Activated CD4-positive, alpha-beta T cell treated with anti-CD3 and anti-CD28 coated beads, Interleukin-2, amount 10 ng/mL, durations not matched to agents 7 days and 5 days (primary cell): ENCODE results near the gene TACC2. TPM values are rescaled to one million over a fixed set of nuclear protein-coding genes. Genes with fewer than 3 reads are reported as not detected.
"Not testable (repeated sequence)": the region's sequence is repeated elsewhere in the genome, so short reads cannot be mapped to it uniquely, and the experiment has no call there.

Experiments
- CTCF ChIA-PET: fragments of 350-600 bp; sonication (Branson Sonifier 250); formaldehyde crosslinking; loops from one replicate; lab custom pipeline; 2021; ENCODE audit warnings: antibody characterized with exemption; lab: Charles Lee
- POLR2A ChIA-PET: fragments of 350-600 bp; sonication (Branson Sonifier 250); formaldehyde crosslinking; loops from one replicate; lab custom pipeline; 2021; ENCODE audit warnings: antibody characterized with exemption; lab: Charles Lee
- DNase-seq: peaks from one replicate; pipeline ENCODE4 v3.0.0-alpha.2; 2020
- H3K27ac Mint-ChIP-seq: one replicate; pipeline ENCODE4 v1.8.0; 2021; ENCODE audit warnings: mild to moderate bottlenecking, moderate library complexity, mixed read lengths
- H3K27me3 Mint-ChIP-seq: one replicate; pipeline ENCODE4 v1.8.0; 2021; ENCODE audit warnings: mixed read lengths
- H3K36me3 Mint-ChIP-seq: one replicate; pipeline ENCODE4 v1.8.0; 2021; ENCODE audit warnings: low read depth, mixed read lengths
- H3K4me1 Mint-ChIP-seq: one replicate; pipeline ENCODE4 v1.8.0; 2021; ENCODE audit warnings: mixed read lengths
- H3K4me3 Mint-ChIP-seq: one replicate; pipeline ENCODE4 v1.8.0; 2021; ENCODE audit warnings: mild to moderate bottlenecking, moderate library complexity, mixed read lengths
- H3K9me3 Mint-ChIP-seq: one replicate; pipeline ENCODE4 v1.8.0; 2021; ENCODE audit warnings: mixed read lengths
- total RNA-seq, 2 experiments: library from RNA; stranded (reverse); gene quantifications; one replicate each; pipeline ENCODE4 v1.2.3, GENCODE V29; 2021

Gene TACC2
- total RNA-seq, 2 experiments from 2014 or later, result not detected

DNA sequence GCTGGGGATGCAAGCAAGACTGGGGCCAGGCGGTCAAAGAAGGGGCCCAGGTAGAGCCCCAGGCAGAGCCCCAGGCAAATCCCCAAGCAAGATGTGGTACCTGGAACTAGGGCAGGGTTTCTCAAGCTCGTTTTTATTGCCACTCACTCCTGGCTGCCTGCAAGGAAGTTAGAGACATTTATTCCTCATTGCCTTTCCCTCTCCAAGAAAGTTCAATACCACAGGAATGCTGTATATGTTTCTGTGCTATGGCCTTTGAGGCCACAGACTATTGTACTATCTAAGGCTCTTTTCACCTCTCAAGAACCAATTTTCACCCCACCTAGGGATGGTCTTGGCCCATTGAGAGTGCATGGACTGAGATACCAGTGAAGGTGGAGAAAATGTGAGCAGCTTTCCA lies 71.3 kb downstream of the TACC2 start:
- H3K4me3 Mint-ChIP-seq, result no peak overlapping the region
- H3K36me3 Mint-ChIP-seq, result no peaks in the 10 kb centered on the region
- CTCF ChIA-PET, result no interaction called here
- no peaks in the 10 kb centered on the region for H3K27me3 Mint-ChIP-seq
- H3K9me3 Mint-ChIP-seq, result no peaks in the 10 kb centered on the region
- H3K4me1 Mint-ChIP-seq, result no peaks in the 10 kb centered on the region
- H3K27ac Mint-ChIP-seq, result no peak overlapping the region
- DNase-seq, result no peak
- POLR2A ChIA-PET, result no interaction called here

DNA sequence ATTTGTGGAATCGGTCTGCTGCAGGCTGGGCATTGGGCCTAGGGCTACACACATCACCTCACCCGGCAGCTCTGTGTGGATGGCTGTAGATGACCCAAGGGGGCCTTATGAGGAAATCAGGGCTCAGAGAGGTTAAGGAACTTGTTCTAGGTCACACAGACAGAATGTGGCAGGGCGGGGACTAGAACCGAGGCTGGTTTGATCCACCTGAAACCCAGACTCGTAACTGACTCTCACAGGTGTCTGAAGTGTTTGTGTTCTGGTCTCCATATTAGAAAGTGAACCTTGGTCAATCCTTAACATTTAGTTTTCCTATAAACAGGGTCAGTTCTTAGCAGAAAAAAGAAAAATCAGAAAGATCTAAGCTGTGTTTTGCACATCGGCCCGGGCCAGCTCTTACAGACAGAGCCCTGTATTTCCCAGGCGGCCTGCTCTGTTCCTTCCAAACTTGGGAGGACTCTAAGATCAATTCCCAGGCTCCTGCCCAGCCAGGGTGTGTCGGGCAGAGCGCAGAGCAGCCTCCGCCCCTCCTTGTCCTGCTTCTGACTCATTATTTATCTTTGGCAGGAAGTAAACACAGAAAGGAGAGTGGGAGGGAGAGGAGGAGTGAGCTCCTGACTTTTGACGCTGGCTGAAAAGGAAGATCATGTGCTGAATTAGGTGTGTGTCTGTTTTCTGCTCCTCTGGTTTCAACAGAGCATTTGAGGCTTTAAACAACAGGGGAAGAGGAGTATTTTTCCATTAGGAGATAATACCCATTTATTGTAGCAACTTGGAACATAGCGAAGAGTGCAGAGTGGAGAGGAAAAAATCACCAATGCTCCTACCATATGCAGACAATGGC lies 74.1 kb downstream of the TACC2 start:
- H3K36me3 Mint-ChIP-seq, result no peaks in the 10 kb centered on the region
- no peak overlapping the region for H3K4me3 Mint-ChIP-seq
- no peaks in the 10 kb centered on the region for H3K27me3 Mint-ChIP-seq
- no peaks in the 10 kb centered on the region for H3K4me1 Mint-ChIP-seq
- POLR2A ChIA-PET, result no interaction called here
- CTCF ChIA-PET, result no interaction called here
- DNase-seq, result no peak
- no peak overlapping the region for H3K27ac Mint-ChIP-seq
- H3K9me3 Mint-ChIP-seq, result no peaks in the 10 kb centered on the region

DNA sequence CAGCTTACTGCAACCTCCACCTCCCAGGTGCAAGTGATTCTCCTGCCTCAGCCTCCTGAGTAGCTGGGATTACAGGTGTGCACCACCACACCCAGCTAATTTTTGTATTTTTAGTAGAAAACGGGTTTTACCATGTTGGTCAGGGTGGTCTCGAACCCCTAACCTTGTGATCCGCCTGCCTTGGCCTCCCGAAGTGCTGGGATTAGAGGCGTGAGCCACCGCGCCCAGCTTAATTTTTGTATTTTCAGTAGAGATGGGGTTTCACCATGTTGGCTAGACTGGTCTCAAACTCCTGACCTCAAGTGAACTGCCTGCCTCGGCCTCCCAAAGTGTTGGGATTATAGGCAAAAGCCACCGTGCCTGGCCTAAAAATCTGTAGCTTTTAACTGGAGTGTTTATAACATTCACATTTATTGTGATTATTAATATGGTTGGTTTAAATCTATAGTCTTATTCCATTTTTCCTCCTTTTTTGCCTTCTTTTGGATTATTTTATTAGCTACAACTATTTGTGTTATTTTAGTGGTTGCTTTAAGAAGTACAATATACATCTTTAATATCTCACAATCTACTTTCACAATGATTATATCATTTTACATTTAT lies 77.5 kb downstream of the TACC2 start:
- POLR2A ChIA-PET, DNase-seq, H3K4me1 Mint-ChIP-seq, H3K4me3 Mint-ChIP-seq, CTCF ChIA-PET, H3K27ac Mint-ChIP-seq, H3K27me3 Mint-ChIP-seq, H3K36me3 Mint-ChIP-seq, H3K9me3 Mint-ChIP-seq: not testable (repeated sequence)

DNA sequence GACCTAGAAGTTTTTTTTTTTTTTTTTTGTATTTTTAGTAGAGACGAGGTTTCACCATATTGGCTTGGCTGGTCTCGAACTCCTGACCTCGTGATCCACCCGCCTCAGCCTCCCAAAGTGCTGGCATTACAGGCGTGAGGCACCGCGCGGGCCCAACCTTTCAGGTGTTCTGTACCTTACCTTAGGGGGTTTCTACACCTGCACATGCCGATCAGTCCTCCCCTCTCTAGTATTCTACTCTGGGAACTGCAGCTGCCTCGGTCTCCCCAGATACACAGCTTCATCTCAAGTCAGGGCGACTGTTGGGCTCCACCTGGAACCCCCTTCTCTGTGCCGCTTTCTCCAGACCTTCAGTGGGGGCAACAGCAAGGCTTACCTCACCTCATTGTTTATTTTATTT lies 79.9 kb downstream of the TACC2 start:
- H3K9me3 Mint-ChIP-seq, result no peaks in the 10 kb centered on the region
- H3K36me3 Mint-ChIP-seq, result no peaks in the 10 kb centered on the region
- H3K27ac Mint-ChIP-seq, result no peak overlapping the region
- H3K4me3 Mint-ChIP-seq, result no peak overlapping the region
- no peaks in the 10 kb centered on the region for H3K4me1 Mint-ChIP-seq
- no peaks in the 10 kb centered on the region for H3K27me3 Mint-ChIP-seq
- CTCF ChIA-PET, result no interaction called here
- POLR2A ChIA-PET, result no interaction called here
- DNase-seq, result no peak

DNA sequence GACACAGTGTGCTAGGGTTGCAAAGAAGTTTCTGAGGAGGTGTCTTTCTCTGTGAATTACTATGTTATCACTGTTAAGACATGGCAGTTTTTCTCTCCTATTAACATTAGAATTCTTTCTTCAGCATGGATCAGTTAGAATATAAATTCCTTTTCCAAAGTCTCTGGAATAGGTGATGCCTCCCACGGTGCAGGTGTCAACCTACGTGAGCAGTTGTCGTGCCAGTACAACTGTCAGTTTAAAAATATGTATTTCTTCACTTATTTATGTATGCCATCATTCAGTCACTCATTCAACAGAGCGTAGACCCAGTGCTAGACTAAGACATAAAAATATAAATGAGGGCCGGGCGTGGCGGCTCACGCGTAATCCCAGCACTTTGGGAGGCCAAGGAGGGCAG lies 83.5 kb downstream of the TACC2 start:
- Mint-ChIP-seq H3K36me3 (no peaks in the 10 kb centered on the region), H3K9me3 (no peaks in the 10 kb centered on the region), H3K27me3 (no peaks in the 10 kb centered on the region), H3K27ac (no peak overlapping the region), H3K4me1 (no peaks in the 10 kb centered on the region), H3K4me3 (no peak overlapping the region)
- no peak for DNase-seq
- ChIA-PET CTCF (interaction anchor here (0.6 kb wide), 1 partner anchor 115 kb away, joined by 3 read pairs; no protein-coding TSS in a partner anchor), POLR2A (no interaction called here)

DNA sequence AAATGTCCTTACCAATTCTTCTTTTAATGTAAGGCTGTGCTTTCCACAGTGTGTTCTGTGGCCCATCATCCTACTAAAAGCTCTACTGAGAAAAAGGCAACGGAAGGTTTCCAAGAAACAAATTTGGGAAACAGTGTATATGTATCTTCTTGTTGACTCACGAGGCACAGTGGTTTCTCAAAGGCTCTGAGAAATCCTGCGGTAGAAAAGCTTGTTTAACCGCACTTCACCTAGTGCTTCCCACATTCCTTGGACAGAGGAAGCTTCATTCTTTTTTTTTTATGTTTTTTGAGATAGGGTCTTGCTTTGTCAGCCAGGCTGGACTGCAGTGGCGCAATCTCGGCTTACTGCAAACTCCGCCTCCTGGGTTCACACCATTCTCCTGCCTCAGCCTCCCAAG lies 84.5 kb downstream of the TACC2 start:
- POLR2A ChIA-PET, result no interaction called here
- H3K9me3 Mint-ChIP-seq, result no peaks in the 10 kb centered on the region
- no peaks in the 10 kb centered on the region for H3K36me3 Mint-ChIP-seq
- H3K27me3 Mint-ChIP-seq, result no peaks in the 10 kb centered on the region
- H3K27ac Mint-ChIP-seq, result no peak overlapping the region
- DNase-seq, result no peak
- H3K4me3 Mint-ChIP-seq, result no peak overlapping the region
- no peaks in the 10 kb centered on the region for H3K4me1 Mint-ChIP-seq
- CTCF ChIA-PET, result interaction anchor here (1.1 kb wide), 1 partner anchor 10 kb away, joined by 3 read pairs; no protein-coding TSS in a partner anchor

DNA sequence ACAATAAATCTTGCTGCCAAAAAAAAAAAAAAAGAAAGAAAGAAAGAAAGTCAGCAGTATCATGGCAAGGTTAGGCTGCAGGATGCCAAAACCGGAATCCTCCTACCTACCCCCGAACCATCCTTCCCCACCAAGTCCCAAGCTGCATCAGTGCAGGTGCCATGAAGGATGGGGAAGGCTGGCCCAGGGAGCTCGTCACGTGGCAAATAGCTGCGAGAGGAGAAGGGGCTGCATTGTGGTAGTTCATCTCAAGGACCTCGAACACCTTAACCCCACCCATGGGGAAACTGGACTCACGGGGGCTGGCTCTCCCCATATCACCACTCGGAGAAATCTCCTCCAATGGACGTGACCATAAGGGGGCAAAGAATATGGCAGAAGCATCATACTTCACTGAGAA lies 86.2 kb downstream of the TACC2 start:
- Mint-ChIP-seq H3K27me3 (no peaks in the 10 kb centered on the region), H3K27ac (no peak overlapping the region), H3K9me3 (no peaks in the 10 kb centered on the region), H3K4me3 (no peak overlapping the region), H3K36me3 (no peaks in the 10 kb centered on the region), H3K4me1 (no peaks in the 10 kb centered on the region)
- DNase-seq, result no peak
- POLR2A ChIA-PET, result no interaction called here
- CTCF ChIA-PET, result interaction anchor here (0.6 kb wide), 1 partner anchor 46 kb away, joined by 3 read pairs; no protein-coding TSS in a partner anchor

DNA sequence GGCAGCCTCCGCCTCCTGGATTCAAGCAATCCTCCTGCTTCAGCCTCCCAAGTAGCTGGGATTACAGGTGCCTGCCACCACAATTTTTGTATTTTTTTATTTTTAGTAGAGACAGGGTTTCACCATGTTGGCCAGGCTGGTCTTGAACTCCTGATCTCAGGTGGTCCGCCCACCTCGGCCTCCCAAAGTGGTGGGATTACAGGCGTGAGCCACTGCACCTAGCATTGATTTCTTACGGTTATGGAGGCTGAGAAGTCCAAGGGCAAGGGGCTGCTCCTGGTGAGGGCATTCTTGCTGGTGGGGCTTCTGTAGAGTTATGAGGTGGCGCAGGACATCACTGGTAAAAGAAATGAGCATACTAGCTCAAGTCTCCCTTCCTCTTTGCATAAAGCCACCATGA lies 86.9 kb downstream of the TACC2 start:
- H3K36me3 Mint-ChIP-seq, H3K27me3 Mint-ChIP-seq, H3K4me1 Mint-ChIP-seq, POLR2A ChIA-PET, H3K27ac Mint-ChIP-seq, CTCF ChIA-PET, H3K4me3 Mint-ChIP-seq, DNase-seq, H3K9me3 Mint-ChIP-seq: not testable (repeated sequence)

DNA sequence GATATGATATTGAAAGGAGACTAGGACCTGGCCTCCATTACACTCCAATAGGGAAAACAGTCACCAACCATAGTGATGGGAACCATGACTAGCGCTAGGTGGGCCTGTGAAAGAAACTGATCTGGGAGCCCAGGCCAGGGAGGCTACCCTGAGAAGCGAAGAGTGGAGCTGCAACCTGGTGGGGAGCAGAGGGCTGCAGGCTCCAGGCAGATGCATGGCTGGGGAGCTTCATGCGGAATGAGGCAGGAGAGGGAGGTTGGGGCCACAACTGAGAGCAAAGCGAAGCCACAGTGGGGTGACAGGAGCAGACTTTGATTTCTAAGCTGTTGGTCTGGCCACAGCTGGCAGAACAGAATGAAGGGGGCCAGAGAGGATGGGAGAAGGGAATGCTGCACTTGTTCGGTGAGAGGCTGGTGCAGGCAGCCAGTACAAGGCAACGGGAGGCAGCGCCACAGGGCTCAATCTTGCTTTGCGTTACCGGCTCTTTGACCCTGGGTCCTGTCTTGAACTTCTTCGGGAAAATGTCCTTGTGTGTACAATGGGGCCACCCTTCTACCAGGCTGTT lies 88.4 kb downstream of the TACC2 start:
- ChIA-PET CTCF (no interaction called here), POLR2A (no interaction called here)
- H3K27me3 Mint-ChIP-seq, result no peaks in the 10 kb centered on the region
- H3K27ac Mint-ChIP-seq, result no peak overlapping the region
- H3K9me3 Mint-ChIP-seq, result no peaks in the 10 kb centered on the region
- no peaks in the 10 kb centered on the region for H3K4me1 Mint-ChIP-seq
- H3K4me3 Mint-ChIP-seq, result no peak overlapping the region
- no peaks in the 10 kb centered on the region for H3K36me3 Mint-ChIP-seq
- DNase-seq, result no peak

DNA sequence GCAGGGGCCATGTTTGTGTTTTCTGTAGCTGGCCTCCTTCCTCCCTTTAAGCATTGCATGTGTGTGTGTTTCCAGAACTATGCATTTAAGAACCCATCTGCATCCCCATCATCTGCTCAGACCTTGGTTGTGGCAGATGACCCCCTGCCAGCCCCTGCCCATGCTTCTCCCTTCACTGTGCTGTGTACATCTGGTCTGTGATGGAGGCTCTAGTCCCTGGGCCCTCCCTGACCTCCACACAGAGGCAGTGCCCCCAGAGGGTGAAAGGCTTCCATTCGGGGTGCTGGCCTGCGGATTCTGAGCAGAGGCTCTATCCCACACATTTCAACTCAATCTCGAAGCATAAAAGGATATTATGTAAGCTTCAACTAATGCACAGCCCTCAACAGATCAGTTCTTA lies 89.4 kb downstream of the TACC2 start:
- no peaks in the 10 kb centered on the region for H3K9me3 Mint-ChIP-seq
- no peak overlapping the region for H3K27ac Mint-ChIP-seq
- DNase-seq, result no peak
- CTCF ChIA-PET, result no interaction called here
- POLR2A ChIA-PET, result no interaction called here
- no peaks in the 10 kb centered on the region for H3K36me3 Mint-ChIP-seq
- no peaks in the 10 kb centered on the region for H3K27me3 Mint-ChIP-seq
- no peaks in the 10 kb centered on the region for H3K4me1 Mint-ChIP-seq
- no peak overlapping the region for H3K4me3 Mint-ChIP-seq

DNA sequence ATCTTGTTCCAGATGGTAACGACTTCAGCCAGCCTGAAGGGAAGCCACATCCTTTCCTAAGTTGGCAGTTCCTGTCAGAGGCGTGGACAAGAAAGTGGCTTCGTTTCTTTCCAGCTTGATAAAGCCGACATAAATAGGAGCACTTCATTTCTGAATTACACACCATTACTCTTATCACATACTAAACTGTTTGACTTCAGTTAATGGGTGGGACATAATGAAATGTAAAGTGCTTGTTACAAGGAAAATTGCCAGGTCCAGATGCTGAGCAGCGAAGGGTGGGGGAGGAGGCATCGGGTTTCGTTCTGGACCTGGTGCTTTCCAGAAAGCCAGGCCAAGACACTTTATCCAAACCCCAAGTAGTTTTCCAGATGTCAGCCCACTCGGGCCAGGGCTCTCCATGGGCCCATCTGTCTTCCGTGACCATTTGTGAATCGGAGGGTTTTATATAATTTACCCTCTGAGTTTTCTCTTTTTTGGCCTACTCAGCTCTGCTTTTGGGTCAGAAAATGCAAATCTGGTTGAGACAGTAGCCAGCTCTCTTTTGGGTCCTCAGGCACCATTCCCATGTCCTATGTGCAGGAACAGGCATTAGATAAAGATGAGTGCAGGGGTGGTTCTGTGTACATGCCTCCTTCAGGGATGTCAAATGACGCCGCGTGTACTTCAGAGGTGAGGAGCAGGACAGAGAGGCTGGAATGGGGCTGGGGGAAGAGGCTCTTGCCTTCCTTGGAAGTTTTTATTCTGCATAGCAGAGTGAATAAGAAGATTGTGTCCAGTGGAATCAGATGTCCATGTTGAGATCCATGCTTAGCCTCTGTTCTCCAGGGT lies 90.2 kb downstream of the TACC2 start:
- no peaks in the 10 kb centered on the region for H3K4me1 Mint-ChIP-seq
- ChIA-PET POLR2A (no interaction called here), CTCF (interaction anchor here (0.6 kb wide), 1 partner anchor 8 kb away, joined by 6 read pairs; no protein-coding TSS in a partner anchor)
- H3K36me3 Mint-ChIP-seq, result no peaks in the 10 kb centered on the region
- H3K27me3 Mint-ChIP-seq, result no peaks in the 10 kb centered on the region
- H3K27ac Mint-ChIP-seq, result no peak overlapping the region
- H3K4me3 Mint-ChIP-seq, result no peak overlapping the region
- H3K9me3 Mint-ChIP-seq, result no peaks in the 10 kb centered on the region
- no peak for DNase-seq

DNA sequence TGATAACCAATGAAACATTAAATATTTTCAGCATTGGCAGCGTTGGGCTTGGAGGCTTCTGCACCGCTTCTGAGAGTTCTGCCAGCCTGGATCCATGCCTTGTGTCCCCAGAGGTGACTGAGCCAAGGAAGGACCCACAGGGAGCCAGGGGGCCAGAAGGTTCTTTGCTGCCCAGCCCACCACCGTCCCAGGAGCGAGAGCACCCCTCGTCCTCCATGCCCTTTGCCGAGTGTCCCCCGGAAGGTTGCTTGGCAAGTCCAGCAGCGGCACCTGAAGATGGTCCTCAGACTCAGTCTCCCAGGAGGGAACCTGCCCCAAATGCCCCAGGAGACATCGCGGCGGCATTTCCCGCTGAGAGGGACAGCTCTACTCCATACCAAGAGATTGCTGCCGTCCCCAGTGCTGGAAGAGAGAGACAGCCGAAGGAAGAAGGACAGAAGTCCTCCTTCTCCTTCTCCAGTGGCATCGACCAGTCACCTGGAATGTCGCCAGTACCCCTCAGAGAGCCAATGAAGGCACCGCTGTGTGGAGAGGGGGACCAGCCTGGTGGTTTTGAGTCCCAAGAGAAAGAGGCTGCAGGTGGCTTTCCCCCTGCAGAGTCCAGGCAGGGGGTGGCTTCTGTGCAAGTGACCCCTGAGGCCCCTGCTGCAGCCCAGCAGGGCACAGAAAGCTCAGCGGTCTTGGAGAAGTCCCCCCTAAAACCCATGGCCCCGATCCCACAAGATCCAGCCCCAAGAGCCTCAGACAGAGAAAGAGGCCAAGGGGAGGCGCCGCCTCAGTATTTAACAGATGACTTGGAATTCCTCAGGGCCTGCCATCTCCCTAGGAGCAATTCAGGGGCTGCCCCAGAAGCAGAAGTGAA lies 93.9 kb downstream of the TACC2 start:
- Mint-ChIP-seq H3K9me3 (no peaks in the 10 kb centered on the region), H3K4me3 (no peak overlapping the region), H3K27me3 (no peaks in the 10 kb centered on the region), H3K27ac (no peak overlapping the region), H3K36me3 (no peaks in the 10 kb centered on the region), H3K4me1 (no peaks in the 10 kb centered on the region)
- ChIA-PET POLR2A (no interaction called here), CTCF (interaction anchor here (0.8 kb wide), 1 partner anchor 9 kb away, joined by 3 read pairs; no protein-coding TSS in a partner anchor)
- DNase-seq, result no peak
